GM10847 (cell line): Measurements from ENCODE around the gene MAPK8IP3.

ENCODE experiments used
- POLR2A ChIP-seq: IDR thresholded peaks from 2 replicates; pipeline ENCODE4 v1.6.1; 2011; ENCODE audit not compliant: insufficient read length; ENCODE audit errors: extremely low read depth

MAPK8IP3 gene

GRCh38 chr16:1808691-1809090 lies 102.7 kb downstream of the MAPK8IP3 start:
- TF ChIP-seq POLR2A = no peak

- TF ChIP-seq POLR2A = no peak
Observed at GRCh38 chr16:1809281-1809801, 103.3 kb downstream of the MAPK8IP3 start.

GRCh38 chr16:1810106-1810505 lies 104.1 kb downstream of the MAPK8IP3 start:
- TF ChIP-seq POLR2A = no peak

GRCh38 chr16:1810536-1810935 lies 104.5 kb downstream of the MAPK8IP3 start:
- TF ChIP-seq POLR2A = no peak

- TF ChIP-seq POLR2A = no peak
Observed at GRCh38 chr16:1812732-1813163, 106.8 kb downstream of the MAPK8IP3 start.

GRCh38 chr16:1815461-1815860 lies 109.5 kb downstream of the MAPK8IP3 start:
- no peak for TF ChIP-seq POLR2A

GRCh38 chr16:1816396-1817275 lies 110.6 kb downstream of the MAPK8IP3 start:
- no peak for TF ChIP-seq POLR2A

GRCh38 chr16:1817276-1817589 lies 111.2 kb downstream of the MAPK8IP3 start:
- no peak for TF ChIP-seq POLR2A

GRCh38 chr16:1817716-1818115 lies 111.7 kb downstream of the MAPK8IP3 start:
- no peak for TF ChIP-seq POLR2A

- TF ChIP-seq POLR2A = no peak
Observed at GRCh38 chr16:1818204-1818872, 112.3 kb downstream of the MAPK8IP3 start.

- no peak for TF ChIP-seq POLR2A
Observed at GRCh38 chr16:1818873-1819525, 113.0 kb downstream of the MAPK8IP3 start.

- no peak for TF ChIP-seq POLR2A
Observed at GRCh38 chr16:1819611-1820010, 113.6 kb downstream of the MAPK8IP3 start.
